ENCODE data around the gene KRTAP10-1.

The KRTAP10-1 gene

GRCh38 chr21:44523567-44524413 is 16.2 kb downstream of the KRTAP10-1 start:
- no peak overlapping the region for H3K4me3 ChIP-seq (ENCODE audit: low read depth, low read length)
- no peak for TF ChIP-seq CTCF (IDR thresholded peaks at IDR 0.05; ENCODE audit: borderline replicate concordance, insufficient read depth, low read depth, low read length)

GRCh38 chr21:44522753-44523204 is 17.2 kb downstream of the KRTAP10-1 start:
- no peak overlapping the region for H3K4me3 ChIP-seq (ENCODE audit: low read depth, low read length)
- no peak for TF ChIP-seq CTCF (IDR thresholded peaks at IDR 0.05; ENCODE audit: borderline replicate concordance, insufficient read depth, low read depth, low read length)

DNA sequence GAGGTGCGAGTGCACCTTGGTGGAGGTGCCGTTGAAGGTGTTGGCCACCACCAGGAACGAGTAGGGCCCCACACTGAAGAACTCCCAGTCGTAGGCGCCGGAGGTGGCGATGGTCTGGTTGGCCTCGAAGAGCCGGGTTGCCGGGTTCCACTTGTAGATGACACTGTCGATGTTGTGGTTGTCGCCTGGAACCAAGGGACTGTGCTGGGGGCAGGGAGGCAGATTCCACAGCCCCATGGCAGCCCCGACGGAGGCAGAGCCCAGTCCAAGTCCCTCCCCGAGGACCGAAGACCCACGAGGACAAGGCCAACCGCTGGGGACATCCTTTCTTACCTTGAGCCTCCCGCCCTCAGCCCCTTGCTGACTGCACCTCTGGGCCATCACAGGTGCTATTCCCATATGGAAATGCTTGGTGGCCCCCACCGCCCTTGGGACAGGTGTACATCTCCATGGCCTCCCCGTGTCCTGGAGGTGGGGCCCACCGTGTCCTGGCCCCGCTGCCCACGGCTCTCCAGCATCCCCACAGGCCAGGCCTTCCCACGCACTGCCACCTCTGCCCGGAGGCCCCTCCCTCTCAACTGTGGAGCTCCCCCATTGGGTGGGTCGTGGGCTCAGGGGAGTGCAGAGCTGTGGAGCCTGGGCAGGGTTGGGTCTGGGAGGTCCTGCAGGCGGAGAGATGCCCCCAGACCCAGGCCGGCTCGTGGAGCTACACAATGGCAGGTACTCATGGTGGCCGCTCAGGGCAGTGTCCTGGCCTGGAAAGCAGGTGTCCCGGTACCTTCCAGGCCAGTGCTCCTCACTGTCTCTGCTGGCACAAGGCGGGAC is 17.9 kb downstream of the KRTAP10-1 start:
- TF ChIP-seq CTCF (IDR thresholded peaks at IDR 0.05; ENCODE audit: borderline replicate concordance, insufficient read depth, low read depth, low read length): no peak
- H3K4me3 ChIP-seq (ENCODE audit: low read depth, low read length): no peak overlapping the region

DNA sequence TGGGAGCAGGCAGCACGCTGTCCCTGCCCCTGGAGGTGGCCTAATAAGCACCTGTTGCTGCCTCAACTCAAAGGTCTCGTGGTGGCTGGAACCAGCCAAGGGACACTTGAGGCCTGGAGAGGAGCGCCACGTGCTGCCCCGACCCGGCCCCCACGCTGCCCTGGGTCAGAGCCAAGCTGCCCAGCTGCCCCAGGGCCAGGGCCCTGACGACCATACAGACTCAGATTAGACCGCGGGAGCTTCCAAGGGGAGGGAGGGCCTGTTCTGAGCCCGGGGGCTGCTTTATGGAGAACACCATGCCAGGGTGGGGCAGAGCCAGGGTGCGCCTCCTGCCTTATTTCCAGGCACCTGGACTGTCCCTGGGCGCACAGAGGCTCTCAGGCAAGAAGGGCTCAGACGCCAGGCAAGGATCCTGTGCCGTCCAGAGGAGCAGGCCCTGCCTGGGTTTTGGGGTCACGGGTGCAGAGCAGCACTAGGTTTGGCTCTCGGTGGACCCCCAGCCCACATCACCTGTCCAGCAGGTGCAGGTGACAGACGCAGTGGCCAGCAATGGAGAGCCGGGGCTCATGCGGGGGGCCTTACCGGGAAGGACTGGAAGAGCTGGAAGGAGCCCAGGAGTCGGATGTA is 18.6 kb downstream of the KRTAP10-1 start:
- no peak for TF ChIP-seq CTCF (IDR thresholded peaks at IDR 0.05; ENCODE audit: borderline replicate concordance, insufficient read depth, low read depth, low read length)
- no peak overlapping the region for H3K4me3 ChIP-seq (ENCODE audit: low read depth, low read length)

GRCh38 chr21:44520326-44521300 is 19.4 kb downstream of the KRTAP10-1 start:
- TF ChIP-seq CTCF (IDR thresholded peaks at IDR 0.05; ENCODE audit: borderline replicate concordance, insufficient read depth, low read depth, low read length): no peak
- H3K4me3 ChIP-seq (ENCODE audit: low read depth, low read length): no peak overlapping the region

All from GM12875 (cell line).